Activated naive CD4-positive, alpha-beta T cell treated with anti-CD3 and anti-CD28 coated beads, Interleukin-2, amount 50 U/mL, for 24 hours (primary cell): Measurements from ENCODE around the gene ENTPD8.
A peak's percentile ranks its signal among the peaks of the same experiment; 100 is the strongest.

Experiments used
- H3K27ac Mint-ChIP-seq: one replicate; pipeline ENCODE4 v1.8.0; 2021; ENCODE audit warnings: mild to moderate bottlenecking, mixed read lengths
- H3K27me3 Mint-ChIP-seq: one replicate; pipeline ENCODE4 v1.8.0; 2021; ENCODE audit warnings: mixed read lengths
- H3K36me3 Mint-ChIP-seq: one replicate; pipeline ENCODE4 v1.8.0; 2021; ENCODE audit warnings: mixed read lengths
- H3K4me1 Mint-ChIP-seq: one replicate; pipeline ENCODE4 v1.8.0; 2021; ENCODE audit warnings: mixed read lengths
- H3K4me3 Mint-ChIP-seq: one replicate; pipeline ENCODE4 v1.8.0; 2021; ENCODE audit warnings: mild to moderate bottlenecking, mixed read lengths
- H3K9me3 Mint-ChIP-seq: one replicate; pipeline ENCODE4 v1.8.0; 2021; ENCODE audit warnings: mixed read lengths

The ENTPD8 gene

GRCh38 chr9:137441289-137441934 lies at the start of gene ENTPD8:
Gene ENTPD8 (minus strand): TSS chr9:137441357. CDS start chr9:137438285, 3,072 bp downstream.
- H3K36me3 Mint-ChIP-seq, result no peaks in the 10 kb centered on the region
- peak within 1 kb of the TSS; percentile 79 for H3K4me3 Mint-ChIP-seq
- peaks cover 15% of the 10 kb centered on the region for H3K4me1 Mint-ChIP-seq
- H3K27me3 Mint-ChIP-seq, result peaks cover 6% of the 10 kb centered on the region
- H3K9me3 Mint-ChIP-seq, result no peaks in the 10 kb centered on the region
- no peak within 1 kb of the TSS for H3K27ac Mint-ChIP-seq

- no peaks in the 10 kb centered on the region for H3K9me3 Mint-ChIP-seq
- no peaks in the 10 kb centered on the region for H3K27me3 Mint-ChIP-seq
- H3K36me3 Mint-ChIP-seq, result no peaks in the 10 kb centered on the region
- no peak overlapping the region for H3K4me3 Mint-ChIP-seq
- peaks cover 3% of the 10 kb centered on the region for H3K4me1 Mint-ChIP-seq
- no peak overlapping the region for H3K27ac Mint-ChIP-seq
These were observed 49.5 kb upstream of the ENTPD8 start for GRCh38 chr9:137490532-137491186.

GRCh38 chr9:137488906-137489305 lies 47.7 kb upstream of the ENTPD8 start:
- no peaks in the 10 kb centered on the region for H3K27me3 Mint-ChIP-seq
- H3K27ac Mint-ChIP-seq, result no peak overlapping the region
- no peaks in the 10 kb centered on the region for H3K9me3 Mint-ChIP-seq
- no peaks in the 10 kb centered on the region for H3K36me3 Mint-ChIP-seq
- no peak overlapping the region for H3K4me3 Mint-ChIP-seq
- H3K4me1 Mint-ChIP-seq, result peaks cover 3% of the 10 kb centered on the region

- H3K9me3 Mint-ChIP-seq, result no peaks in the 10 kb centered on the region
- peaks cover 3% of the 10 kb centered on the region for H3K4me1 Mint-ChIP-seq
- no peak overlapping the region for H3K27ac Mint-ChIP-seq
- H3K27me3 Mint-ChIP-seq, result no peaks in the 10 kb centered on the region
- no peaks in the 10 kb centered on the region for H3K36me3 Mint-ChIP-seq
- no peak overlapping the region for H3K4me3 Mint-ChIP-seq
These were observed 47.1 kb upstream of the ENTPD8 start for GRCh38 chr9:137488327-137488653.

- H3K4me1 Mint-ChIP-seq, result peaks cover 3% of the 10 kb centered on the region
- no peaks in the 10 kb centered on the region for H3K36me3 Mint-ChIP-seq
- H3K27ac Mint-ChIP-seq, result no peak overlapping the region
- H3K9me3 Mint-ChIP-seq, result no peaks in the 10 kb centered on the region
- no peak overlapping the region for H3K4me3 Mint-ChIP-seq
- H3K27me3 Mint-ChIP-seq, result no peaks in the 10 kb centered on the region
These were observed 46.5 kb upstream of the ENTPD8 start for GRCh38 chr9:137487454-137488326.

GRCh38 chr9:137486545-137487453 lies 45.6 kb upstream of the ENTPD8 start:
- Mint-ChIP-seq H3K36me3 (no peaks in the 10 kb centered on the region), H3K4me1 (peaks cover 5% of the 10 kb centered on the region), H3K4me3 (no peak overlapping the region), H3K27ac (no peak overlapping the region), H3K27me3 (no peaks in the 10 kb centered on the region), H3K9me3 (no peaks in the 10 kb centered on the region)

- H3K36me3 Mint-ChIP-seq, result no peaks in the 10 kb centered on the region
- H3K27ac Mint-ChIP-seq, result no peak overlapping the region
- H3K9me3 Mint-ChIP-seq, result no peaks in the 10 kb centered on the region
- peaks cover 11% of the 10 kb centered on the region for H3K4me1 Mint-ChIP-seq
- H3K27me3 Mint-ChIP-seq, result no peaks in the 10 kb centered on the region
- no peak overlapping the region for H3K4me3 Mint-ChIP-seq
These were observed 45.0 kb upstream of the ENTPD8 start for GRCh38 chr9:137486141-137486490.

GRCh38 chr9:137485343-137486140 lies 44.4 kb upstream of the ENTPD8 start:
- H3K27me3 Mint-ChIP-seq, result no peaks in the 10 kb centered on the region
- H3K4me3 Mint-ChIP-seq, result no peak overlapping the region
- H3K36me3 Mint-ChIP-seq, result no peaks in the 10 kb centered on the region
- peaks cover 11% of the 10 kb centered on the region for H3K4me1 Mint-ChIP-seq
- H3K9me3 Mint-ChIP-seq, result no peaks in the 10 kb centered on the region
- no peak overlapping the region for H3K27ac Mint-ChIP-seq

GRCh38 chr9:137484551-137485315 lies 43.6 kb upstream of the ENTPD8 start:
- no peaks in the 10 kb centered on the region for H3K36me3 Mint-ChIP-seq
- H3K4me1 Mint-ChIP-seq, result peaks cover 11% of the 10 kb centered on the region
- no peak overlapping the region for H3K4me3 Mint-ChIP-seq
- no peak overlapping the region for H3K27ac Mint-ChIP-seq
- no peaks in the 10 kb centered on the region for H3K27me3 Mint-ChIP-seq
- no peaks in the 10 kb centered on the region for H3K9me3 Mint-ChIP-seq

- Mint-ChIP-seq H3K36me3 (no peaks in the 10 kb centered on the region), H3K4me1 (peaks cover 11% of the 10 kb centered on the region), H3K9me3 (no peaks in the 10 kb centered on the region), H3K27ac (no peak overlapping the region), H3K4me3 (no peak overlapping the region), H3K27me3 (no peaks in the 10 kb centered on the region)
These were observed 41.1 kb upstream of the ENTPD8 start for GRCh38 chr9:137482094-137482781.

GRCh38 chr9:137480686-137481683 lies 39.8 kb upstream of the ENTPD8 start:
- Mint-ChIP-seq H3K27ac (no peak overlapping the region), H3K36me3 (peaks cover 3% of the 10 kb centered on the region), H3K9me3 (no peaks in the 10 kb centered on the region), H3K27me3 (no peaks in the 10 kb centered on the region), H3K4me1 (peaks cover 11% of the 10 kb centered on the region), H3K4me3 (no peak overlapping the region)

- H3K36me3 Mint-ChIP-seq, result peaks cover 3% of the 10 kb centered on the region
- H3K4me1 Mint-ChIP-seq, result peaks cover 11% of the 10 kb centered on the region
- no peak overlapping the region for H3K27ac Mint-ChIP-seq
- no peak overlapping the region for H3K4me3 Mint-ChIP-seq
- no peaks in the 10 kb centered on the region for H3K27me3 Mint-ChIP-seq
- H3K9me3 Mint-ChIP-seq, result no peaks in the 10 kb centered on the region
These were observed 38.9 kb upstream of the ENTPD8 start for GRCh38 chr9:137479892-137480685.
